Left ventricle myocardium inferior (tissue), 1 donor: ENCODE data around the gene TAOK1. TPM values are rescaled to one million over a fixed set of nuclear protein-coding genes. Genes with fewer than 3 reads are reported as not detected.

Experiments
- DNase-seq: peaks from one replicate; pipeline ENCODE4 v3.0.0-alpha.2; 2020
- H3K27ac ChIP-seq: fragments of 200-600 bp; replicated peaks from 2 replicates; pipeline ENCODE4 v1.8.0; 2021
- H3K27me3 ChIP-seq: fragments of 200-600 bp; 2 replicates; pipeline ENCODE4 v1.8.0; 2021; ENCODE audit warnings: low read depth
- H3K36me3 ChIP-seq: fragments of 200-600 bp; 2 replicates; pipeline ENCODE4 v1.8.0; 2021
- H3K4me1 ChIP-seq: fragments of 200-600 bp; 2 replicates; pipeline ENCODE4 v1.8.0; 2021
- H3K4me3 ChIP-seq: fragments of 200-600 bp; 2 replicates; pipeline ENCODE4 v1.8.0; 2021; ENCODE audit warnings: mild to moderate bottlenecking, moderate library complexity
- H3K9me3 ChIP-seq: fragments of 200-600 bp; replicated peaks from 2 replicates; pipeline ENCODE4 v1.8.0; 2021
- intact Hi-C: fragments of 100-400 bp; cut with micrococcal nuclease; formaldehyde crosslinking; loops from one replicate; pipeline ENCODE4 v1.11.0; 2022
- total RNA-seq: library from RNA; stranded (reverse); fragmentation: NEBNext Ultra II Directional; extraction: Animal tissue kit (Norgen Biotek cat#: 25700); gene quantifications from one replicate; pipeline ENCODE4 v1.2.1, GENCODE V29; 2021
- TF ChIP-seq, protein P1 (sequence below): fragments of 200-600 bp; IDR thresholded peaks from 2 replicates; pipeline ENCODE4 v1.8.0; 2021; ENCODE audit warnings: antibody characterized with exemption, mild to moderate bottlenecking, borderline replicate concordance
- donor health status: DM: no; HTN: yes; CAD: no; lungs with severe emphysema.

TAOK1 gene
- total RNA-seq, 1 donor from 2014 or later, result 50.7 TPM

DNA sequence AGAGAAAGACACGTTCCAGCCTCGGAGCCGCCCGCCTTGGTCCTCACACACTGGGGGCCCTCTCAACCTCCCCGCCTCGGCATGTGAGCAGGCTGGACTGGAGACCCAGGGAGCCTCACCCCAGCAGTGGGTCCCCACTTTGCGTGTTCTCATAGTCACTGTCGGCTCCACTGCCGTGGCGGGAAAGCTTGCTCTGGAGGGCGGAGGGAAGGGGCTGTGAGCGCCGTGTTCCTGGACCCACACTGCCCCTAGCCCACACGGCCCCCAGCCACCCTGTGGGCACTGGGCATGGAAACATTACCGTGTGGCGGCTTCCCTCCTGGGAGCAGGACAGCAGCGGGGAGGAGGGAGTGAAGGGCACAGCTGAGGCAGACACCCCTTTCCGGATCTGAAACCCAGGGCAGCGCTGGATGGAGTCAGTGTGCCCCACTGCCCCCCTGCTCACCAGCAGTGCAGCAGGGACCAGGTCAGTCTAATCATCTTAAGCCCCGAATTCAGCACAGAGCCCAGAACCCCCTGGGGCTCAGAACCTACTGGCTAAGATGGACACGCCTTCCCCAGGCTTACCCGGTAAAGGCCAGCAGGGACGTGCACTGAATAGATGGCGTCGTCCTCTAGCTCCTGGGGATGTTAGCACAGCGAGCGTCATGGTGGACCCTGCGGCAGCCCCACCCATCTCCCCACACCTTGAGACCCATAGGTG, 185.5 kb downstream of the TAOK1 start:
- Histone ChIP-seq H3K36me3 (peaks cover 70% of the 10 kb centered on the region), H3K27me3 (no peaks in the 10 kb centered on the region), H3K9me3 (no peaks in the 10 kb centered on the region), H3K27ac (no peak overlapping the region), H3K4me1 (peaks cover 43% of the 10 kb centered on the region), H3K4me3 (no peak overlapping the region)
- TF ChIP-seq, protein P1, sequence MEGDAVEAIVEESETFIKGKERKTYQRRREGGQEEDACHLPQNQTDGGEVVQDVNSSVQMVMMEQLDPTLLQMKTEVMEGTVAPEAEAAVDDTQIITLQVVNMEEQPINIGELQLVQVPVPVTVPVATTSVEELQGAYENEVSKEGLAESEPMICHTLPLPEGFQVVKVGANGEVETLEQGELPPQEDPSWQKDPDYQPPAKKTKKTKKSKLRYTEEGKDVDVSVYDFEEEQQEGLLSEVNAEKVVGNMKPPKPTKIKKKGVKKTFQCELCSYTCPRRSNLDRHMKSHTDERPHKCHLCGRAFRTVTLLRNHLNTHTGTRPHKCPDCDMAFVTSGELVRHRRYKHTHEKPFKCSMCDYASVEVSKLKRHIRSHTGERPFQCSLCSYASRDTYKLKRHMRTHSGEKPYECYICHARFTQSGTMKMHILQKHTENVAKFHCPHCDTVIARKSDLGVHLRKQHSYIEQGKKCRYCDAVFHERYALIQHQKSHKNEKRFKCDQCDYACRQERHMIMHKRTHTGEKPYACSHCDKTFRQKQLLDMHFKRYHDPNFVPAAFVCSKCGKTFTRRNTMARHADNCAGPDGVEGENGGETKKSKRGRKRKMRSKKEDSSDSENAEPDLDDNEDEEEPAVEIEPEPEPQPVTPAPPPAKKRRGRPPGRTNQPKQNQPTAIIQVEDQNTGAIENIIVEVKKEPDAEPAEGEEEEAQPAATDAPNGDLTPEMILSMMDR, result no peak
- intact Hi-C loops, result no loop called here
- DNase-seq, result peak; percentile 13

DNA sequence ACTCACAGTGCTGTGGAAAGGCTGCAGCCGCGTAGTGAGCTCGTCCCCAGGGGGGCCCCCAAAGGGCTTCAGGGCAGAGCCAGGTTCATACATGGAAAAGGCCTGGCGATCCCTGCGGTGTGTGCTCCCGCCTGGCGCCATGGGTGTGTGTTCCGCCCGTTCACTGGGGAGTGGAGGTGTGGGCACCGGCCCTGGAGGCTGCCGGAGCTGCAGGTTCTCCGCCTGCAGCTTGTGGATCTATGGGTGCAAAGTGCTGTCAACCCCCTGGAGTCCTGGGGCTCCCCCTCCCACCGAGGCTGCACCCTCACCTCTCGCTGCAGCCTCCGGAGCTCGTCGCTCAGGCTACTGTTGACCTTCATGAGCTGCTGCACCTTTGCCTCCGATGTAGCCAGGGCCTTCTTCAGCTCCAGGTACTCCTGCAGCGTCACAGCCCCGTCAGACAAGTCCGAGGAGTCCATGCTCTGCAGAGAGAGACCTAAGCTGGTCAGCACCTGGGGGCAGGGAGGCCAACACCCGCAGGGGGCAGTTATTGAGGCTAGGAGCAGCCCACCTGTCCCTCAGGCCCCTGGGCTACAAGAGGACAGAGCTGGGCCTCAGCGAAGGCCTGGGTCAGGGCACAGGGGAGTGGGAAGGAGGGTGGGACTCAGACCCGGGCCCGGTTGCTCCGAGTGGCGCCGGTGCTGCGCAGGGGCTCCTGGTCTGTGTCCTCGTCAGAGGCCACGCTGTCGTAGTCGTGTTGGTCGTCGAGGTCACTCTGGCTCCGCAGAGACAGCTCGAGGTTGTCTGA, 186.2 kb downstream of the TAOK1 start:
- TF ChIP-seq, protein P1, result no peak
- DNase-seq, result peak; percentile 13

DNA sequence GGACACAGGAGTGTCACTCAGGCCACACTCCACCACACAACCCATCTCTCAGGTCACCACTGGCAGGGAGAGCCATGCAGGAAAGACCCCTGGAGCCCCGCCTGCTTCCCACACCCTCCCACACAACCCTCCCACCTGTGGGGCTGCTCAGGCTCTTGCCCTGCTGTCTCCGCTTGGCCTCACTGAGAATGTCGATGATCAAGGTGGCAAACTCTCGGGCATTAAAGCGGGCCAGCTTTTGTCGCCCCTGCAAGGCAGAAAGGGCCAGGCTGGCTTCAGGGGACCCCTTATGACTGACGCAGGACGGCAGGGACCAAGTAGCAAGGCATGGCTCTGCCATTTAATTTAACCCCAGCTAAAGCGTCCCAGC, 186.8 kb downstream of the TAOK1 start:
- TF ChIP-seq, protein P1, result no peak
- H3K4me3 ChIP-seq, result no peak overlapping the region
- intact Hi-C loops, result no loop called here
- H3K27me3 ChIP-seq, result no peaks in the 10 kb centered on the region
- peak; percentile 11 for DNase-seq
- peaks cover 34% of the 10 kb centered on the region for H3K4me1 ChIP-seq
- peaks cover 84% of the 10 kb centered on the region for H3K36me3 ChIP-seq
- no peaks in the 10 kb centered on the region for H3K9me3 ChIP-seq
- H3K27ac ChIP-seq, result no peak overlapping the region

More for the DNA sequence above, 186.2 kb downstream of the TAOK1 start:
- no peak overlapping the region for H3K4me3 ChIP-seq
- no peaks in the 10 kb centered on the region for H3K27me3 ChIP-seq
- intact Hi-C loops, result no loop called here
- H3K27ac ChIP-seq, result no peak overlapping the region
- H3K4me1 ChIP-seq, result peaks cover 40% of the 10 kb centered on the region
- peaks cover 78% of the 10 kb centered on the region for H3K36me3 ChIP-seq
- H3K9me3 ChIP-seq, result no peaks in the 10 kb centered on the region

DNA sequence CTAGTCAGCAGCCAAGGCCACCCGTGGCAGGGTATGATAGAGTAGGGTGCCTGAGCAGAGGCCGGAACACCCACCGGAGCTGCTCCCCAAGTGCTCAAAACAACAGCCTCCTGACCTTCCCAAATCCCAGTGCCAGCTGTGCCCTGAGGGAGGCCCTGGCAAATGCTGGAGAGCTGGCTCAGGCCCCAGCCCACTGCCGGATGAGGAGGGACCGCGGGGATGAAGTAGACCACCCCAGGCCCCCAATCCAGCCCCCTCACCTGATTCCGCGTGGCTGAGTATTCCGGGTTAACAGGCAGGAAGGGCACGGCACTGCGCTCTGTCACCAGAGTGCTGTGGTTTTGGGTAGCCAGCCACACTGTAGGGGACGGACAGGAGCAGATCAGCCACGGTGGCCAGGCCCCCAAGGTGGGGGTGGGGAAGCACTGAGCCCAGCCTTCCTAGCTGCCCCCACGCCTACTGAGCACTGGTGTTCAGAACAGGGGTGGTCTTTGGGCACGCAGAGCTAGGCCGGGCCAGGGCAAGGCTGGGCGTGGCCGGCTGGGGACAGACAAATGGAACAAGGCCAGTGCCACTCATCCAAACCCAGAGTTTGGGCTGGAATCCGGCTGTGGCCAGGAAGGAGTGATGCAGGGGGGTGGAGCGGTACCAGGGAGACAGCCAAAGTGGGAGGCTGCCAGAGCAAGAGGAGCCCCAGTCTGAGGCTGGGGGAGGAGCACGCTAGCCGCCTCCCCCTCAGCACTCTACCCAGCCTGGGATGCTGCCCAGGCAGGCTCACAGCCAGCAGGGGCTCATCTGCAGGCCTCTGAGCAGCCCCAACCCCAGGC, 187.4 kb downstream of the TAOK1 start:
- intact Hi-C loops, result no loop called here
- TF ChIP-seq, protein P1, result no peak
- Histone ChIP-seq H3K36me3 (peaks cover 90% of the 10 kb centered on the region), H3K27ac (peak overlapping the region; percentile 5), H3K27me3 (no peaks in the 10 kb centered on the region), H3K9me3 (no peaks in the 10 kb centered on the region), H3K4me1 (peaks cover 28% of the 10 kb centered on the region), H3K4me3 (no peak overlapping the region)
- no peak for DNase-seq
